ENCODE data around the gene GPR39.

GRCh38 chr2:132562245-132562644 is 145.6 kb downstream of the GPR39 start:
- TF ChIP-seq POLR2A (IDR thresholded peaks at IDR 0.05) (no peak), CTCF (IDR thresholded peaks at IDR 0.05) (no peak)

All from thyroid gland (tissue), 4 donors.